Stimulated activated CD4-positive, alpha-beta T cell treated with anti-CD3 and anti-CD28 coated beads, Interleukin-4, amount 100 ng/mL, for 48 hours (primary cell): ENCODE data around the gene OSBPL6.
A peak's percentile ranks its signal among the peaks of the same experiment; 100 is the strongest.

Experiments used
- DNase-seq, 2 donors: peaks; one replicate each; pipeline ENCODE4 v3.0.0-alpha.2; 2020; ENCODE audit warnings: low read depth in 2 of 2

The OSBPL6 gene

DNA sequence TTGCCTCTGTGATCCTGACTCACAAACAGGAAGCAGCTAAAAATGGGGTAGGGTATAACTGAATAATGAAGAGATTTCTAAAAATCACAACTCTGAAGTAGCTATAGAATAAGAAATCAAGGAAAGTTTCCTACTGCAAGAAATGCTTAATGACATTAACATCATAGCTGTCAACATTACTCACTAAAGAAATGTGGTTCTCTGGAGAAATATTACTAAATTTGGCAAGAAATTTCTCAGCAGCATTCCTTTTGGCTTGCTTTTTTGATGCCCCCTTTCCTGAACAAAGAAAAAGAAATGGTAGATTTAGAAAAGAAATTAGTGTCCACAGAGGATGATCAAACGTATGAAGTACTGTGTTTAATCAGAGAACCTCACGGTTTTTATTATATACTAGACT is 247.1 kb downstream of the OSBPL6 start:
- DNase-seq: no peak

GRCh38 chr2:178448968-178449661 is 254.8 kb downstream of the OSBPL6 start:
- no peak for DNase-seq

DNA sequence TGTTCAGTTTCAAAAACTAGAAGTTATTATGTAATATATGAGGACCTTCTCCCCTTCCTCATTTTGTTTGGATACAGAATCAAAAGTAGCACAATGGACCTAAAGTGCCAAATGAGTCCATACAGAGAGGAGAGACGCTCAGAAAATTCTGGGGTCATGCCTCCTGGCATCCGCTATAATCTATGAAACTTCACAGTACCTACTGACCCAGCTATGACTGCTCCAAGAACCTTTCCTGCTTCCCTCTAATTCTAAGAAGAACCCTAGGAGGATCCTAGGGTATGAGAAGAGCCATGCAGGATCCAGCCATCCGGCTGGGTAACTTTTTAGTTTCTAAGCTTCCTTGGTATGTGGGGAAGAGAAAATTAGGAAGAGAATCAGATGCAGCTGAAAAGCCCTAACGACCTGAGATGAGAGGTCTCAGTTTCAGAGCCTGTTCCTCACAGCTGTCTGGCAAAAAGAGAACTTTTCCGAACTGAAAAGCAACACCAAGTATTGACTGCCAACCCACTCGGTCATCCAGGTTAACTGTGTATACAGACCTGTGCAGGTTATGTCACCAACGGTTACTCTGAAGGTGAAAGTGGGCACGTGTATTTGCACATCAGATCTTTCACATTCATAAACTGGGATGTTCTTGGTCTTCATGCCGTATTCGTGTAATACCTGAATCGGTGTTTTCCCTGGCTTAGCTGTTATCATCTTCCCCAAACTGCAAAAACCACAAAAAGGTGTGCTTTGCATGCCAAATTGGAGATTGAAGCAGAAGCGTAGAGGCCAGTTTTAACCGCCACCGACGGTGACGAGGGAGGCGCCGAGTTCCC is 255.6 kb downstream of the OSBPL6 start:
- DNase-seq: peak in 1 of 2 donors; percentile 3

GRCh38 chr2:178450524-178450773 is 256.1 kb downstream of the OSBPL6 start:
- DNase-seq: no peak

GRCh38 chr2:178450774-178451525 is 256.6 kb downstream of the OSBPL6 start, which contains the start of the genes PJVK and PRKRA:
PJVK (plus strand) TSS chr2:178451378; CDS start chr2:178453410, 2,032 bp downstream.
PRKRA (minus strand) TSS chr2:178451175; CDS start chr2:178451030, 145 bp downstream.
- DNase-seq: peak; percentile 90 to 94

- DNase-seq: no peak
These were observed 258.0 kb downstream of the OSBPL6 start for GRCh38 chr2:178452334-178452733.
